Glutamatergic neuron (in vitro differentiated cells): ENCODE results near the gene TNIP3. TPM values are rescaled to one million over a fixed set of nuclear protein-coding genes. Genes with fewer than 3 reads are reported as not detected.

ENCODE experiments used
- DNase-seq: peaks from one replicate; pipeline ENCODE4 v3.0.0; 2022
- H3K27ac Mint-ChIP-seq: one replicate; pipeline ENCODE4 v1.8.0; 2020; ENCODE audit warnings: mild to moderate bottlenecking, mixed read lengths, inconsistent platforms; ENCODE audit not compliant: unreplicated experiment
- H3K27me3 Mint-ChIP-seq: one replicate; pipeline ENCODE4 v1.8.0; 2020; ENCODE audit warnings: mild to moderate bottlenecking, moderate library complexity, mixed read lengths, inconsistent platforms; ENCODE audit not compliant: unreplicated experiment
- H3K36me3 Mint-ChIP-seq: one replicate; pipeline ENCODE4 v1.8.0; 2020; ENCODE audit warnings: mild to moderate bottlenecking, mixed read lengths, inconsistent platforms; ENCODE audit not compliant: unreplicated experiment
- H3K4me1 Mint-ChIP-seq: one replicate; pipeline ENCODE4 v1.8.0; 2020; ENCODE audit warnings: mild to moderate bottlenecking, low read depth, mixed read lengths, inconsistent platforms; ENCODE audit not compliant: unreplicated experiment
- H3K4me3 Mint-ChIP-seq: one replicate; pipeline ENCODE4 v1.8.0; 2020; ENCODE audit warnings: mild to moderate bottlenecking, mixed read lengths, inconsistent platforms; ENCODE audit not compliant: unreplicated experiment
- H3K9me3 Mint-ChIP-seq: one replicate; pipeline ENCODE4 v1.8.0; 2020; ENCODE audit warnings: mild to moderate bottlenecking, moderate library complexity, mixed read lengths, inconsistent platforms; ENCODE audit not compliant: unreplicated experiment
- CTCF ChIP-seq: fragments of 200-600 bp; sonication (generic); IDR thresholded peaks from one replicate; pipeline ENCODE4 v1.5.0; 2021; ENCODE audit not compliant: partially characterized antibody, unreplicated experiment
- total RNA-seq: library from RNA; stranded (reverse); fragmentation: NEBNext Ultra II Directional; extraction: Animal tissue kit (Norgen Biotek cat#: 25700); gene quantifications from one replicate; pipeline ENCODE4 v1.2.1, GENCODE V29; 2021; ENCODE audit not compliant: unreplicated experiment

The TNIP3 gene
- total RNA-seq, 1 donor from 2014 or later: not detected

- Mint-ChIP-seq H3K27ac (no peak overlapping the region), H3K27me3 (no peaks in the 10 kb centered on the region), H3K36me3 (no peaks in the 10 kb centered on the region), H3K4me1 (no peaks in the 10 kb centered on the region), H3K4me3 (no peak overlapping the region), H3K9me3 (no peaks in the 10 kb centered on the region)
- no peak for TF ChIP-seq CTCF
- DNase-seq: no peak
These were observed 12.2 kb downstream of the TNIP3 start for GRCh38 chr4:121151942-121152341.

- no peak for DNase-seq
These were observed 13.6 kb downstream of the TNIP3 start for GRCh38 chr4:121150486-121150885.

GRCh38 chr4:121150003-121150402, 14.1 kb downstream of the TNIP3 start:
- Mint-ChIP-seq H3K36me3 (no peaks in the 10 kb centered on the region), H3K9me3 (no peaks in the 10 kb centered on the region)

More at GRCh38 chr4:121150486-121150885, 13.6 kb downstream of the TNIP3 start:
- no peak for TF ChIP-seq CTCF
- no peaks in the 10 kb centered on the region for H3K36me3 Mint-ChIP-seq
- no peaks in the 10 kb centered on the region for H3K9me3 Mint-ChIP-seq
- H3K4me3 Mint-ChIP-seq: no peak overlapping the region
- no peaks in the 10 kb centered on the region for H3K4me1 Mint-ChIP-seq
- no peak overlapping the region for H3K27ac Mint-ChIP-seq
- H3K27me3 Mint-ChIP-seq: no peaks in the 10 kb centered on the region

GRCh38 chr4:121148621-121149020, 15.5 kb downstream of the TNIP3 start:
- no peak for TF ChIP-seq CTCF
- no peaks in the 10 kb centered on the region for H3K36me3 Mint-ChIP-seq
- no peaks in the 10 kb centered on the region for H3K27me3 Mint-ChIP-seq
- no peaks in the 10 kb centered on the region for H3K4me1 Mint-ChIP-seq
- no peak for DNase-seq
- no peak overlapping the region for H3K4me3 Mint-ChIP-seq
- H3K27ac Mint-ChIP-seq: no peak overlapping the region
- H3K9me3 Mint-ChIP-seq: no peaks in the 10 kb centered on the region

More at GRCh38 chr4:121150003-121150402, 14.1 kb downstream of the TNIP3 start:
- no peak overlapping the region for H3K27ac Mint-ChIP-seq
- TF ChIP-seq CTCF: no peak
- no peaks in the 10 kb centered on the region for H3K27me3 Mint-ChIP-seq
- no peak overlapping the region for H3K4me3 Mint-ChIP-seq
- DNase-seq: no peak
- H3K4me1 Mint-ChIP-seq: no peaks in the 10 kb centered on the region

GRCh38 chr4:121148000-121148399, 16.1 kb downstream of the TNIP3 start:
- no peaks in the 10 kb centered on the region for H3K4me1 Mint-ChIP-seq
- no peaks in the 10 kb centered on the region for H3K36me3 Mint-ChIP-seq
- no peaks in the 10 kb centered on the region for H3K9me3 Mint-ChIP-seq
- no peak overlapping the region for H3K4me3 Mint-ChIP-seq
- no peaks in the 10 kb centered on the region for H3K27me3 Mint-ChIP-seq
- DNase-seq: no peak
- H3K27ac Mint-ChIP-seq: no peak overlapping the region
- no peak for TF ChIP-seq CTCF
